ENCODE data around the gene SAC3D1.
A peak's percentile ranks its signal among the peaks of the same experiment; 100 is the strongest.
"Not testable (repeated sequence)": the region's sequence is repeated elsewhere in the genome, so short reads cannot be mapped to it uniquely, and the experiment has no call there.

The SAC3D1 gene

DNA sequence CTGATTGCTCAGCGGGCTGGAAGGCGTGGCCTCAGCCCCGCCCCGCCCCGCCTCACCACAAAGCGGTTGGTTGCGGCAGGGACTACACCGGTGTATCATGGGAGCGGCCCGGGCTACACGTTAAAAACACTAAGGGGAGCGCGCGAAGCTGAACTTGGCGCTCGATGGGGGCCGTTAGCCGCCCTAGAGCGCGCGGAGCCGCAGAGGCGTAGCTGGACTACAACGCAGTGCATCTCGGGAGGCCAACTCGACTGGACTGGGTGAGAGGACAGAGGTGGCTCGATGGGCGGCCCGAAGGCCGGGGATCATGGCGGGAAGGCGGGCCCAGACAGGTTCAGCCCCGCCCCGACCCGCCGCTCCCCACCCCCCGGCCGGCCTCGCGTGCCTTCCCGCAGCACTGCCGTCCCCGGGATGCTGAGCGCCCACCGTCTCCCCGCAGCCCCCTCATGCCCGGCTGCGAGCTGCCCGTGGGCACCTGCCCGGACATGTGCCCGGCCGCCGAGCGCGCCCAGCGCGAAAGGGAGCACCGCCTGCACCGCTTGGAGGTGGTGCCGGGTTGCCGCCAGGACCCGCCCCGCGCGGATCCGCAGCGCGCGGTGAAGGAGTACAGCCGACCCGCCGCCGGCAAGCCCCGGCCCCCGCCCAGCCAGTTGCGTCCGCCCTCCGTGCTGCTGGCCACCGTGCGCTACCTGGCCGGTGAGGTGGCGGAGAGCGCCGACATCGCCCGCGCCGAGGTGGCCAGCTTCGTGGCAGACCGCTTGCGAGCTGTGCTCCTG is at the start of gene SAC3D1:
Gene SAC3D1, plus strand, starts transcription at position 364 of the 776 bp plus-strand sequence. Its CDS starts 83 bp downstream, at position 447.
- peak; percentile 75 for DNase-seq (ENCODE audit: low read depth)

DNA sequence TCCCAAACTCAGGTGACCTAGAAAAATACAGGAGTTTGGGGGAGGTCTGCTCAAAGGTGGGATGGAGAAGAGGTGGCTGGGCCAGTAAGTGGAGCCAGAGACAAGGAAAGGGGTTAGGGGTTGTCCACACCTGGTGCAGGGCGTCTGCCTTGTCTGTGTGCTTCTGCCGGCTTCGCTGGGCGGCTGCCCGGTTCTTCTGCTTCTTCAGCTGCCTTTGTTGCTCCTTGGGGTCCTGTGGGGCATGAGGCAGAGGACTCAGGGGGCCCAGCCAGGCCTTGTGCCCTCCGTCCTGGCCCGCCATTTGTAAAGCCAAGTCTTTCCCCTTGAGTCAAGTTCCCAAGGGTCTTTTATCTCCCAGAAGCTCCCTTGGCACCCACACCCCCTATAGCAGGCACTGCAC is 46.7 kb upstream of the SAC3D1 start:
- no peak for DNase-seq (ENCODE audit: low read depth)

DNA sequence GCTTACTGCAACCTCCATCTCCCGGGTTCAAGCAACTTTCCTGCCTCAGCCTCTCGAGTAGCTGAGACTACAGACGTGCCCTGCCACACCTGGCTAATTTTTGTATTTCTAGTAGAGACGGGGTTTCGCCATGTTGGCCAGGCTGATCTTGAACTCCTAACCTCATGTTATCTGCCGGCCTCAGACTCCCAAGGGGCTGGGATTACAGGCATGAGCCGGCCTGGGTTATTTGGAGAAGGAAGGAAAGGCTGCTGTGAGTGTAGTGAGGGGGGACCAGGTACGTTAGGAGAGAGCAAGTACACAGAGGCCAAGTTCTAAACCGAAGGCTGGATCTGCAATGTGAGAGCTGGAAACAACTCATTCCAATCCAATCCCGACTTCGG is 44.7 kb upstream of the SAC3D1 start:
- DNase-seq (ENCODE audit: low read depth) = no peak

DNA sequence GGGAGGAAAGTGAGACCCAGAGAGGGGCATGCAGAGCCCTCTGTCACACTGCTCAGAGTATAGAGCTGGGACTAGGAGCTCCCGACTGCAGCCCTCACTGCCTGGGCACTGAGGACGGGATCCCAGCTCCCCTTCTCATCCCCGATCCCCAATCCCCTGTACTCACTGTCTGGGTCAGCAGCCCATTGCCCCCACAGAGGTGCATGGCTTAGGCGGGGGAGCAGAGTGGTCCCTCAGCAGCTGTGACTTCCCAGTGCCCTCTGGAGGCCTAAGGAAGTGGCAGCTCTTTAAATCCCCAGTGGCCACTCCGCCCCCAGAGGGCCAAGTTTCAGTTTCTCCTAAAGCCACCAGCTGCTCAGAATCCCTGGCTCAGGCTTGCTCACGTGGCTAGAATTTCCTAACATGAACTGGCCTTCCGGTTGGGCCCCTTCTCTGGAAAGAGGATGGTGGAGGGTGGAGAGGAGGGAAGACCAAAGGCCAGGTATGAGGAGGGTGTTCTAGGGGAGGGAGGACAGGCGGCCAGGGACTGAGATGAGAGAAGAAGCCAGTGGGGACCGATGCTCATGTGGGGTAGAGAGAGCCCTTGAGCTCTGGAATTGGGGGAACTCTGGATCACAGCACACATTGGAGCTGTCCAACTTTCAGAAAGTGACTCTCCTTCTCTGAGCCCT is 44.2 kb upstream of the SAC3D1 start, which contains the start of gene BATF2:
Gene BATF2, minus strand, starts transcription at position 262 of the 671 bp plus-strand sequence. Its CDS starts 57 bp downstream, at position 205.
- DNase-seq (ENCODE audit: low read depth) = no peak

DNA sequence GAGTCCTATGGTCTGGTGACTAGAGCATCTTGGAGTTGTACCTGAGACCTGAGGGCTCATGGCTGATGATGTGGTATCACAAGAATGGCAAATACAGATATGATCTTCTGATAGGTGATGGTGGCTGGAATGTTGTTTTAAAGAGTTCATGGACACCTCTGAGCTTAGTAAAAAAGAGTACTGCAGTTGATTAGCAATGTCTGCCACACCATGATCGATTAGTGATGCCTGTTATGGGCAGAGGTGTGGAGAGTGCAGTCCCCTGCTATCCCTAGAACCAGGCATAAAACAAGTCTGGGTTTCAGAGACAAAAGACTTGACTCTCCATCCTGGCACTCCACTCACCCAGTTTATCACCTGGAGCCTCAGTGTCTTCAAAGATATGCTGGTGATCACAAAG is 42.9 kb upstream of the SAC3D1 start:
- DNase-seq (ENCODE audit: low read depth) = no peak

DNA sequence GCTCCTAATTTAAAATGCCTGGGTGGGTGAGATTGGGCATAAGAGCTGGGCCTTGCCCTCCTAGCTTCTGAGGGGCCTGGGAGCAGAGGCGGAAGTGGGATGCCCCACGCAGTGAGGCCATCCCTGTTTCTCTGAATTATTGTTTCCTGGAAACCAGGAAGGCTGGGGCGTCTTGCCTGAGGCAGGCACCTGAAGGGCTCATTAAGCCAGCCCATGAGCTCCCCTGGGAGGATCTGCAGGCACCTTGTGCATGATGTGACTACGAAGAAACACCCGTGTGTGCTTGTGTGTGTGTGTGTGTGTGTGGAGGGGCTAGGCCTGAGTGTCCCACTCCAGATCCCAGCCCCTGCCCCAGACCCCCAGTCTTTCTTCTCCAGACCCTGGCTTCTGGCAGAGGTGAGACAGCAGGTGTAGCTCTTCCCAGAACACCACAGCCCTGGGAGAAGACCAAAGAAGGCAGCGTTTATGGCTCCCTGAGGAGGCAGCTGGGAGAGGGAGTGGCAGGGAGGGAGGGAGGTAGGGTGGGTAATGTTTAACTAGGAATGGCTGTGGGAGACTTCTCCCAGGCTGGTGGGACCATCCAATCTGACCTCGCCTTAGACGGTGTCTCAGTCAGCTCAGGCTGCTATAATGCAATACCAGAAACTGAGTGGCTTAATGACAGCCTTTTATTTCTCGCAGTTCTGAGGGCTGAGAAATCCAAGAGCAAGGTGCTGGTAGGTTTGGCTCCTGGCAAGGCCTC is 42.1 kb upstream of the SAC3D1 start:
- no peak for DNase-seq (ENCODE audit: low read depth)

DNA sequence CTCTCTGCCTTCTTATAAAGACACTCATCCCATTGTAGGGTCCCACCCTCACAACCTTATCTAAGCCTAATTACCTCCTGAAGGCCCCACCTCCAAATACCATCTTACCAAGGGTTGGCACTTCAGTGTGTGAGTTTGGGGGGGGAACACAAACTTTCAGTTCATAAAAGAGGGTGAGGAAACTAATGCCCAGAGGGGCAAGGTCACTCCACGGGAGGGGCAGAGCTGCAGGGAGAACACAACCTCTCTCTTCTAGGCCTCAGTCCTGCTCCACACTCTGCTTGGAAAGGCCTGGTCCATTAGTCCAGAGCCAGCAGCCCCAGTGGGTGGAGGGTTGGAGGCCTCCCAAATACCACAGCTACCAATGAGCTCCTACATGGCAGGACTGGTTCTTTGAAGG is 41.5 kb upstream of the SAC3D1 start:
- no peak for DNase-seq (ENCODE audit: low read depth)

DNA sequence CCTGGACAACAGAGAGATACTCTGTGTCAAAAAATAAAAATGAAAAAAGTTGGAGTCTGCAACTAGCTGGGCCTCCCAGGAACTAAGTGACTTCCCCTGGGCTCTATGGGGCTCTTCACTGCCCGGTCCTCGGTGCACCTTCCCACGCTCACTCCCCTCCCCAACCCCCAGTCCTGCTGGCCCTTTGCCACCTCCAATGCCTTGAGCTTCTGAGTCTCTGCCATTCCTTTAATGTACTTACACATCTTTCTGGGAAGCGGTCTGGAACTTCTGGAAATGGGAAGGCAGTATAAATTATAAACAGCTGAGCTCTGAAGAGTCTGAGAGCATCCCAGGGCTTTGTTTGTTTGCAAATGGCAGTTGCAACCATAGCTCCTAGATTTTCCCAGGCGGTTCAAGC is 38.3 kb upstream of the SAC3D1 start:
- no peak for DNase-seq (ENCODE audit: low read depth)

DNA sequence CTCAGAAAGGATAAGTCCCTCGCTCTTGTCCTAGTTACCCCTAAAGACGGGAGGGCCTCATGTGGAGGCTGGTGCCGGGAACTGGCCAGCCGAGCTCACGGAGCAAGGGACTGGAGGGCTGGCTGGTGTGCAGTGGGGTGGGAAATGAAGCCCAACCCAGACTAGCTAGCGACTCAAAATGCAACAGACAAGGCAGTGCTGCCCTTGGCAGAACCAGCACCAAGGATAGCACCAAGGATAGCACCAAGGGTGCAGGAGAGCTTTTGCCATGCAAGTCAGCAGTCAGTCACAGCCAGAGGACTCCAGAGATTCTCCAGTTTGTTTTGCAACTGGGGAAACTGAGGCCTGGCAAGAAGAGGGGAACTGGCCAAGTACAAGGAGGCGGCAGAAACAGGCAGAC is 37.7 kb upstream of the SAC3D1 start:
- no peak for DNase-seq (ENCODE audit: low read depth)

DNA sequence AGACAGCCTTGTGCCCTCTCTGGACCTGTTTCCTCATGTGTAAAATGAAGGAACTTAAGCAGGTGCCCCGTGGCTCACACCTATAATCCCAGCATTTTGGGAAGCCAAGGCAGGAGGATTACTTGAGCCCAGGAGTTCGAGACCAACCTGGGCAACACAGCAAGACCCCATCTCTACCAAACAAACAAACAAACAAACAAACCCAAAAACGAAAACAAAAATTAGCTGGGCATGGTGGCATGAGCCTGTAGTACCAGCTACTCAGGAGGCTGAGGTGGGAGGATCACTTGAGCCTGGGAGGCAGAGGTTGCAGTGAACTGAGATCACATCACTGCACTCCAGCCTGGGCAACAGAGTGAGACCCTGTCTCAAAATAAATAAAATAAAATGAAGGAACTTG is 37.0 kb upstream of the SAC3D1 start:
- not testable (repeated sequence) for DNase-seq (ENCODE audit: low read depth)

DNA sequence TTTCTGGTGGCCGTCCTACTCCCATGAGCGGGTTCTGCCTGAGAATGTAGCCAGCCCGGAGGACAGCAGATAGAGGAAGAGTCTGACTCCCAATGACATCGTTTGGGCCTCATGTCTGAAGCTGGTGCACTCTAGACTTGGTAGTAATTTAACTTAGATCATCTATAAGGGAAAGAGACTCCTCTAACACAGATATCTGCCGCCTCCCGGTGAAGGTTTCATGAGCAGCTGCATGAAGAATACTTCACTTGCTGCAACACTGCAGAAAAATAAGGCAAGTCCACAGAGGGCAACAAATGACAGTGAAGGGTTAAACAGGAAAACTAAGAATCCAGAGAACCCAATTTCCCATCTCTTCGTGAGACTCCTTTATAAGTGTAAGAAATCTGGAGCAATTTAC is 33.0 kb upstream of the SAC3D1 start:
- DNase-seq (ENCODE audit: low read depth) = no peak

DNA sequence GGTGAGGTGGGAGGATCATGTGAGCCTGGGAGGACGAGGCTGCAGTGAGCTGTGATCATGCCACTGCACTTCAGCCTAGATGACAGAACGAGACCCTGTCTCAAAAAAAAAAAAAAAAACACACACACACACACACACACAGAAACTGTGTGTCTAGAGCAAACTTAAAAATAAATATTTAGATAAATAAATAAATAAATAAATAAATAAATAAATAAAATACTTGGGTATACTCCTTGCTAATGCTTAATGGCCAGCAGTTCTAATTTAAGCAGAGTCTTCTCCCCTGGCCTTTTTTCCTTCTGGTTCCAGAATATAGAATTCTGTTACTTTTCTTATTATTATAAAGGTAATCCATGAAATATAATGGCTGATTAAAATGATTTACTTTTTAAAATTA is 32.1 kb upstream of the SAC3D1 start:
- DNase-seq (ENCODE audit: low read depth) = no peak

DNA sequence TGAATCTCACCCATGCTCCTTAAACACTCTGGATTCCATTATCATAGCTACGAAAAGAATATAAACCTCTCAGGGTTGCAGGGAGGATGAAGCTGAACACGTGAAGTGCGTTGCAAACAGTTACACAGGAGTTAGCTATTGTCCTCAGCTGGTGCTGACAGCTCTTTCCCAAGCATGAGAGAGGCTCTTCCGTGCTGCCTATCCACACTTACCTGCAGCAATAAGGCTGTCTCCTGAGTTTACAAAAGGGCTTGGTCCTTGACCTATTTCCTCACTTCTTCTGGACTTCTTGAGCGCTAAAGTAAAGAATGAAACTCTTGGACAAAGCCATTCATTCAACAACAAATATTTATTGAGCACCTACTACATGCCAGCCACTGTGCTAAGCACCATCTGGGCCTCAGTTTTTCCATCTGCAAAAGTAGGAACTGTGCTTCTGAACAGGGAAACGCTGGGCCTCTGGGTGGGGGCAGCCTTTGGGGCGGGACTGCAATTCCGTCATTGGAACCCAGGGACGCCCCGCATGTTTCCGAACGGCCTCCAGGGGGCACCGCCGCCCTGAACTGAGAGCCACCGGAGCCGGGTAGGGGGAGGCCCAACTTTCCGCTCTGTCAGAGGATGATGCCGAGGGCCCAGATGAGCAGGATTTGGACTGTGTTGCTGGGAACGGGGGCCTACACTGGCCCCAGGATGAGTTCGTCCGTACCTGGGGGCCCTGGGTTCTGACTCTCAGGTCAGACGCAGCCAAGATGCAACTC is 27.7 kb upstream of the SAC3D1 start:
- peak; percentile 89 for DNase-seq (ENCODE audit: low read depth)

DNA sequence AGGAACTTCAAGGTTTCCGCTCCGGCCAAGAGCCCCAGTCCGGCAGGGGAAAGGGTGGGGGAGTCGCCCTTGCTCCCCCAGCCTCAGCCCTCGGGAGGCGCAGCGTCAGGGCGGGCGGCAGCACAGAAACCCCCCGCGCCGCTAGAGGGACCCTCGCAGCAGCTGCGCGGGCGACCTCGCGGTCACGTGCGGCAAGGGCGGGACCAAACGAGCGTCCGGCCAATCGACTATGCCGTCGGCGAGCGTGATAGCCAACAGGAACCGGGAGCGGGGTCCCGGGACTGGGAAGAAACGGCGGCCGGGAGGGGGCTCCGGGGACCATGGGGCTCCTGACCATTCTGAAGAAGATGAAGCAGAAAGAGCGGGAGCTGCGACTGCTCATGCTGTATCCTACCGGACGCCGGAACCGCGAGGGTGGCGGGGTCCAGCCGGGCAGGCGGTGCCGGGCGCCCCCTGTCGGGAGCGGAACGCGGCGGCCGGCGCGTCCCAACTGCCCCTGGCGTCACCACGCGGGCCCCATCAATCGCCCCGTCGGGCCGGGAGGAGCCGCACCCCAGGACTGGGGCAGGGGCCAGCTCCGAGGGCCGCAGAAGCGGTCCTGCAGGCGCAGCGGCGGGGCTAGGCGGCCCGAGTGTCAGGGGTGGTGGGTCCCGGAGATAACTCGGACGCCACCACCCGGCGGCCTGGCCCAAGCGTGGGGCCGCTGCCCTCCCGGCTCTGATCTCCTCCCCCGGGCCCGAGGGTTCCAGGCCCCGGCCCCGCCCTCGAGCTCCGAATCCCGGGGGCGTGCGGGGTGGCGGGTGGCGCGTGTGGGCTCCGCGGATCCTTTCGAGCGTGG is 26.9 kb upstream of the SAC3D1 start, which contains the start of gene ARL2:
Gene ARL2, plus strand, starts transcription at position 273 of the 838 bp plus-strand sequence. Its CDS starts 48 bp downstream, at position 321.
- DNase-seq (ENCODE audit: low read depth) = peak; percentile 79

DNA sequence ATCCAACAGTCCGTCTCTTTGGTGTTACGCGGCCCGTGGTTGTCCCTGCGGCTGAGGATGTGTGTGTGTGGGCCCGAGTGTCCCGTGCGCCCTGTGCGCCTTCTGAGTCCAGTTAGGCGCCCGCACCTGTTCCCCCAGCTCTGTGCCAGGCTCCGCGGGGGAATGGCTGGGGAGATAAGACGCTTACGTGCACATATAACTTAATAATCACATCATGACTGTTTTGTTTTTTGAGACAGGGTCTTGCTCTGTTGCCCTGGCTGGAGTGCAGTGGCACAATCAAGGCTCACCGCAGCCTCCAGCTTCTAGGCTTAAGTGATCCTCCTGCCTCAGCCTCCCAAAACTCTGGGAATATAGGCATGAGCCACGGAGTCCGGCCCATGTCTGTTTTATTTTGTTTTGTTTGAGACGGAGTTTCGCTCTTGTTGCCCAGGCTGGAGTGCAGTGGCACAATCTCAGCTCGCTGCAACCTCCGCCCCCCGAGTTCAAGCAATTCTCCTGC is 26.2 kb upstream of the SAC3D1 start:
- DNase-seq (ENCODE audit: low read depth) = no peak

DNA sequence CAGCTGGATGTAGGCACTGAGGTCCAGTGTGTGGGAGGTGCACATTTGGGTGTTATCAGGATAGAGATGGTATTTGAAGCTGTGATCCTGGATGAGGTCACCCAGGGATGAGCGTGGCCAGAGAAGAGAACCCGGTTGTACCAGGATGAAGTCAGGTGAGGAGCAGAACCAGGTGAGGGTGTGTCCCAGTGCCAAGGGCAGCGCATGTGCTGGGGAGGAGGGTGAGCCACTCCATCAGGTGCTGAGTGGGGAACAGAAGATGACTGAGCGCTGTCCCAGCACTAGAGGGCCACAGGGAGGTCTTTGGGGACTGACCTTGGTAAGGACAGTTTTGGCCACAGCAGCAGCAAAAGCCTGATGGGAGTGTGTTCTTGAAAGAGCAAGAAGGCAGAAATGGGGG is 24.3 kb upstream of the SAC3D1 start:
- no peak for DNase-seq (ENCODE audit: low read depth)

DNA sequence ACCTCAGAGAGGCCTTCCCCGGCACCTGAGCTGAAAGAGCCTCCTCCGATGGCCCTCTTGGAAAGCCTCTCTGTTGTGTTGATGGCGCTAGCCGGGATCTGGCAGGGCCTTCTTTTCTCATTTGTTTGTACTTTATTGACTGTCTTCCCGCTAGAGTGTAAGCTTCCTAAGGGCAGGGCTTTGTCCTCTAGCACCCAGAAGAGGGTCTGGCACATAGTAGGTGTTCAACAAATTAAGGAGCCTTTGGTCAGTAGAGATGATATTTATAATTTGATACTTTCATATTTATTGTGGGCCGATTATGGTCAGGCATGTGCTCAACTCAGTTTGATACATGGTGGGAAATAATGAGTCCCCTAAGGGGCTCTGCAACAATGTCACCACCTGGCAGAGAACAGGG is 23.1 kb upstream of the SAC3D1 start:
- DNase-seq (ENCODE audit: low read depth) = no peak

DNA sequence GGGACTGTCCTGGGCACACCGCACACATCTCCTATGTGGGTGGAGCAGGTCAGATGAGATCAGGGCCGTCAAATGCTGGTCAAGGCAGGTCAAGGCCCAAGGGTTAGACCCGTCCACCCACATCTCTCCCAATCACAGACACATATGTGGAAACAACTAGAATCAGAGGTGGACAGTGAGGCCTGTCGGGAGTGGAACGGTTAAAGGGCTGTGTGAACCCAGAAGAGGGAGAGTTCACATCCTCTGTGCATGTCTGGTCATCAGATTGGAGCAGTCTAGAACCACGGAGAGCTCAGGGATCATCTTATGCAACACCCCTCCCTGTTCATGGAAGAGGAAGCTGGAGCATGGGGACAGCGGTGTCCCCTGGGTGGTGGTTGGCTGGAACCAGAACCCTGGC is 21.2 kb upstream of the SAC3D1 start:
- no peak for DNase-seq (ENCODE audit: low read depth)

DNA sequence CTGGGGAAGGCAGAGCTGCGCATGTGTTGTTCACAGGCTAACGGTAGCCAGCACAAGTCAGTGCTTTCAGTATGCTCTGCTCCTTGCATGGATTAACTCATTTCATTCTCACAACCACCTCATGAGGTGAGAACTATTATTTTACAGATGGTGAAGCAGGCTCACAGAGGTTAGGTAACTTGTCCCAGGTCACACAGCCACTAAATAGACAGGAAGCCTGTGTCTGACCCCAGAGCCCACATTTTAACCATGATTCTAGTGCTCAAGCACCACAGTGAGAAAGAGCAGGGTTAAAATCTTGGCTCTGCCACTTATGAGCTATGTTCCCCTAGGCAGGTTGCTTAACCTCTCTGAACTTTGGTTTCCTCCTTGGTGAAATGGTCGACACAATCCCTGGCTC is 20.0 kb upstream of the SAC3D1 start:
- DNase-seq (ENCODE audit: low read depth) = no peak

DNA sequence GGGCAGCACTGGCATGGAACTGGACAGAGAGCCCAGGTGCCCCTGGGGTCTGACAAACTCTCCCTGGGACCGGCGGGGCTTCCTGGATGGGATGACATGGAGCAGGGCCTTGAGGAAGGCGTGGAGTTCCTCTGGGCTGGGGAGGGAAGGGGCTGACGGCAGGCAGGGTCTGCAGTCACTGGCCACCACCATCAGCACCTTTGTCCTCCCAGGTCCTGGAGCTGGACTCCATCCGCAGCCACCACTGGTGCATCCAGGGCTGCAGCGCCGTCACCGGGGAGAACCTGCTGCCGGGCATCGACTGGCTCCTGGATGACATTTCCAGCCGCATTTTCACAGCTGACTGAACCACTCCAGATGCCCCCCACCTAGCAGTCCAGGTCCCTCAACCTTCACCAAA is 19.5 kb upstream of the SAC3D1 start:
- no peak for DNase-seq (ENCODE audit: low read depth)

DNA sequence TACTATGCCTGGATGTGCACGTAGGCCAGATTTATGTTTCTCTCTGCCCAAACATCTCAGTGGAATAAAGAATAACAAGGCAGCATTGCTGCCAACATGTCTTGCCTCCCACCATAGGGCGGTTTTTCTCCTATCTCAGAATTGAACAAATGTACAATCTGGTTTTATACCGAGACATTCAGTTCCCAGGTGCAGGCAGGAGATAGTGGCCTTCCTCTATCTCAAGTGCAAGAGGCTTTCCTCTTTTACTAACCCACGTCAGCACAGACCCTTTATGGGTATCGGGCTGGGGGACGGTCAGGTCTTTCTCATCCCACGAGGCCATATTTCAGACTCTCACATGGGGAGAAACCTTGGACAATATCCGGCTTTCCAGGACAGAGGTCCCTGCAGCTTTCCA is 17.5 kb upstream of the SAC3D1 start:
- DNase-seq (ENCODE audit: low read depth) = not testable (repeated sequence)
